Loucy (cell line): Measurements from ENCODE around the gene SGF29.

Experiments
- H2AFZ ChIP-seq: fragments of 200-600 bp; sonication (generic); 2 replicates; pipeline ENCODE4 v1.6.0; 2016; ENCODE audit warnings: antibody characterized with exemption, mild to moderate bottlenecking, low read length, moderate library complexity
- H3F3A ChIP-seq: fragments of 200-600 bp; 2 replicates; pipeline ENCODE4 v1.6.0; 2016; ENCODE audit warnings: antibody characterized with exemption, low read depth, mild to moderate bottlenecking
- H3K27me3 ChIP-seq: fragments of 200-600 bp; sonication (generic); 2 replicates; pipeline ENCODE4 v1.6.1; 2014; ENCODE audit warnings: low read length, mild to moderate bottlenecking; ENCODE audit not compliant: insufficient read depth, poor library complexity, severe bottlenecking
- H3K36me3 ChIP-seq: fragments of 200-600 bp; sonication (generic); 2 replicates; pipeline ENCODE4 v1.6.1; 2016; ENCODE audit warnings: low read length; ENCODE audit not compliant: insufficient read depth
- H3K4me1 ChIP-seq: fragments of 200-600 bp; sonication (generic); 2 replicates; pipeline ENCODE4 v1.5.1; 2014; ENCODE audit warnings: low read length, mild to moderate bottlenecking; ENCODE audit not compliant: insufficient read depth, poor library complexity, severe bottlenecking
- H3K4me2 ChIP-seq: fragments of 200-600 bp; sonication (generic); 2 replicates; pipeline ENCODE4 v1.6.0; 2014; ENCODE audit warnings: antibody characterized with exemption, low read length, low read depth, mild to moderate bottlenecking; ENCODE audit not compliant: poor library complexity, severe bottlenecking
- H3K4me3 ChIP-seq: fragments of 200-600 bp; sonication (generic); 2 replicates; pipeline ENCODE4 v1.5.1; 2014; ENCODE audit warnings: low read length, mild to moderate bottlenecking, mixed read lengths; ENCODE audit not compliant: poor library complexity, severe bottlenecking
- H3K79me2 ChIP-seq: fragments of 200-600 bp; sonication (generic); 2 replicates; pipeline ENCODE4 v1.6.1; 2014; ENCODE audit warnings: low read length; ENCODE audit not compliant: insufficient read depth
- H3K9ac ChIP-seq: fragments of 200-600 bp; sonication (generic); 2 replicates; pipeline ENCODE4 v1.6.0; 2014; ENCODE audit warnings: mild to moderate bottlenecking, low read depth, low read length, moderate library complexity; ENCODE audit not compliant: poor library complexity, severe bottlenecking
- H3K9me2 ChIP-seq: fragments of 200-600 bp; sonication (generic); replicated peaks from 2 replicates; pipeline ENCODE4 v1.6.1; 2016; ENCODE audit warnings: low read depth, low read length, mixed read lengths
- H3K9me3 ChIP-seq: fragments of 200-600 bp; sonication (generic); 2 replicates; pipeline ENCODE4 v1.6.1; 2014; ENCODE audit warnings: mild to moderate bottlenecking, antibody characterized with exemption, low read length, low read depth; ENCODE audit not compliant: insufficient read depth
- H4K20me1 ChIP-seq: fragments of 200-600 bp; sonication (generic); 2 replicates; pipeline ENCODE4 v1.6.0; 2014; ENCODE audit warnings: antibody characterized with exemption, low read length, mild to moderate bottlenecking; ENCODE audit not compliant: insufficient read depth, poor library complexity, severe bottlenecking
- CTCF ChIP-seq: fragments of 200-600 bp; sonication (generic); conservative IDR thresholded peaks from 2 replicates; pipeline ENCODE4 v1.5.1; 2014; ENCODE audit warnings: mild to moderate bottlenecking, antibody characterized with exemption, low read length
- EZH2phosphoT487 ChIP-seq: fragments of 200-600 bp; IDR thresholded peaks from 2 replicates; pipeline ENCODE4 v1.6.1; 2018; ENCODE audit warnings: antibody characterized with exemption, mild to moderate bottlenecking, moderate library complexity, borderline replicate concordance

The SGF29 gene

GRCh38 chr16:28569021-28569420 lies 15.3 kb downstream of the SGF29 start:
- Histone ChIP-seq H3K4me2 (no peak overlapping the region), H2AFZ (no peak overlapping the region), H3K4me3 (no peak overlapping the region), H3F3A (no peaks in the 10 kb centered on the region), H3K79me2 (peaks cover 19% of the 10 kb centered on the region; the same call in 1 of the 2 replicates), H3K4me1 (no peaks in the 10 kb centered on the region), H3K9ac (no peak overlapping the region), H3K9me3 (peaks cover 6% of the 10 kb centered on the region; the same call in 1 of the 2 replicates), H4K20me1 (no peaks in the 10 kb centered on the region), H3K9me2 (no peaks in the 10 kb centered on the region), H3K36me3 (0 out of 2 replicates have a peak, but pooled peaks cover 4% of the 10 kb centered on the region), H3K27me3 (no peaks in the 10 kb centered on the region)
- TF ChIP-seq CTCF, result no peak
- TF ChIP-seq EZH2phosphoT487, result no peak

- Histone ChIP-seq H3K4me1 (no peaks in the 10 kb centered on the region), H4K20me1 (no peaks in the 10 kb centered on the region), H3K9me2 (no peaks in the 10 kb centered on the region), H3K79me2 (peaks cover 21% of the 10 kb centered on the region; the same call in 1 of the 2 replicates), H3K9ac (no peak overlapping the region), H3K36me3 (0 out of 2 replicates have a peak, but pooled peaks cover 4% of the 10 kb centered on the region), H3K4me2 (no peak overlapping the region), H3F3A (no peaks in the 10 kb centered on the region), H3K9me3 (peaks cover 6% of the 10 kb centered on the region; the same call in 1 of the 2 replicates), H3K4me3 (no peak overlapping the region), H2AFZ (no peak overlapping the region), H3K27me3 (no peaks in the 10 kb centered on the region)
- TF ChIP-seq EZH2phosphoT487 (no peak), CTCF (no peak)
Measured at GRCh38 chr16:28569968-28570752, 16.4 kb downstream of the SGF29 start.

DNA sequence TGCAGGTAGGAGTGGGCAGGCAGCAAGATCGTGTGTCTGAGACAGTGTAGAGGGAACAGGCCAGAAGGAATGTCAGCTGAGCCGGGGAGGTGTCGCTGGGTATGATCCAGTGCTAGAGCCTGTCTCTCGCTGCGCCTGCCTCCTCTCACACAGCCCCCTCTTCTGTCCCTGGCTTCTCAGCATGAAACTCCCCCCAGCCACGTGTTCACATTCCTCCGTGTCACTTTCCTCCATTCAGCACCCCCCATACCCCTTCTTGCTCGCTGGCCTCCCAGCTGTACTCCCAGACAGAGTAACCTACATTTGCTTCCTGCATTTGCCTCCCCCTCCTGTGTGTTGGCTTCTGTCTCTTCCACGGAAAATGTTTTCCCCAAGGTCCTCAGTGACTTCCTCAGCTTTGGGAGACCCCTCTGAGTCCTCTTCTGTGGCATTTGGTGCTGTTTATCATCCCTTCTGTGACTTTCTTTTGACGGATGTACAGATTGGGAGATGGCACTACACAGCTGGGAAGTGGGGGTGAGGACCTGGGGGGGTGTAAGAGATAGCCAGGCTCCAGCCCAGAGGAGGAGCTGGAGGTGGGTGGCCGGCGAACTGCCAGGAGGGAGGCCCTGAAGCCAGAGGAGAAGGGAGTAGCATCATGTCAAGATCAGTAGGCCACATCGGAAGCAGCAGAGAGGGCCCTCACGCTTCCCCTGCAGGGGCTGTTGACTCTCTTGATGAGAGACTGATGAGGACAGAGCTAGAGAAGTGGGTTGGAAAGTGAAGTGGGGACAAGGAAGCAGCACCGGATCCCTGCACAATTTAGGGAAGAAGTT lies 19.2 kb downstream of the SGF29 start:
- Histone ChIP-seq H4K20me1 (no peaks in the 10 kb centered on the region), H3F3A (no peaks in the 10 kb centered on the region), H3K9me3 (no peaks in the 10 kb centered on the region), H3K27me3 (no peaks in the 10 kb centered on the region), H3K4me2 (no peak overlapping the region), H3K9ac (no peak overlapping the region), H3K4me3 (no peak overlapping the region), H3K79me2 (peaks cover 14% of the 10 kb centered on the region; the same call in 1 of the 2 replicates), H2AFZ (no peak overlapping the region), H3K4me1 (no peaks in the 10 kb centered on the region), H3K9me2 (no peaks in the 10 kb centered on the region), H3K36me3 (no peaks in the 10 kb centered on the region; the same call in 1 of the 2 replicates)
- TF ChIP-seq EZH2phosphoT487 (no peak), CTCF (no peak)
